ENCODE data around the gene SYNM. TPM values are rescaled to one million over a fixed set of nuclear protein-coding genes. Genes with fewer than 3 reads are reported as not detected.
A peak's percentile ranks its signal among the peaks of the same experiment; 100 is the strongest.

Gene SYNM
- total RNA-seq, 1 experiment from 2014 or later = 1.9 TPM

DNA sequence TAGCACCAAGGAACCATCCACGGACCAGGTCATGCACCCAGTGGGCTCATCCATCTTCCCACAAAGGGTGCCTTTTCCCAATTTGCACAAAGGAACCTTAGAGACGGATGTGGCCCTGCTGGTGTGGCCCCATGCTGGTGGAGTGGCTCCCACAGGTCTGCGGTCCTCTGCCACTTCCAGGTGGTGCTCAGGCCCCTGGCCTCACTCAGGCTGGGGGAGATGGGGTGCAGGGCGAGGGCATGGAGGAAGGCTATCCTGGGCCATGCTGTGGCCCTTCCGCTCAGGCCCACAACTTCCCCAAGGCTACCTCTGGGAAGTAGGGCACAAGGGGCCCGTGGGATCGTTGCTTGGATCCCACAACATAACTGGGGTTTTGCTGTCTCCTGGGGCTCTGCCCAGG lies 5.2 kb upstream of the SYNM start:
- H3K27ac Mint-ChIP-seq = no peak overlapping the region
- TF ChIP-seq, protein P1, sequence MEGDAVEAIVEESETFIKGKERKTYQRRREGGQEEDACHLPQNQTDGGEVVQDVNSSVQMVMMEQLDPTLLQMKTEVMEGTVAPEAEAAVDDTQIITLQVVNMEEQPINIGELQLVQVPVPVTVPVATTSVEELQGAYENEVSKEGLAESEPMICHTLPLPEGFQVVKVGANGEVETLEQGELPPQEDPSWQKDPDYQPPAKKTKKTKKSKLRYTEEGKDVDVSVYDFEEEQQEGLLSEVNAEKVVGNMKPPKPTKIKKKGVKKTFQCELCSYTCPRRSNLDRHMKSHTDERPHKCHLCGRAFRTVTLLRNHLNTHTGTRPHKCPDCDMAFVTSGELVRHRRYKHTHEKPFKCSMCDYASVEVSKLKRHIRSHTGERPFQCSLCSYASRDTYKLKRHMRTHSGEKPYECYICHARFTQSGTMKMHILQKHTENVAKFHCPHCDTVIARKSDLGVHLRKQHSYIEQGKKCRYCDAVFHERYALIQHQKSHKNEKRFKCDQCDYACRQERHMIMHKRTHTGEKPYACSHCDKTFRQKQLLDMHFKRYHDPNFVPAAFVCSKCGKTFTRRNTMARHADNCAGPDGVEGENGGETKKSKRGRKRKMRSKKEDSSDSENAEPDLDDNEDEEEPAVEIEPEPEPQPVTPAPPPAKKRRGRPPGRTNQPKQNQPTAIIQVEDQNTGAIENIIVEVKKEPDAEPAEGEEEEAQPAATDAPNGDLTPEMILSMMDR (conservative IDR thresholded peaks at IDR 0.05) = no peak
- H3K9ac ChIP-seq (ENCODE audit: extremely low read depth, insufficient read length, low read length) = no peak overlapping the region

More for the DNA sequence above, 5.2 kb upstream of the SYNM start:
- Mint-ChIP-seq H3K27me3 (ENCODE audit: low read depth) (peaks cover 68% of the 10 kb centered on the region), H3K36me3 (ENCODE audit: insufficient read depth in 1 of 3, low read depth in 3 of 3) (no peaks in the 10 kb centered on the region; a peak in 1 of 7 replicates), H3K9me3 (no peaks in the 10 kb centered on the region; a peak in 1 of 5 replicates), H3K4me3 (peak overlapping the region; percentile 43 to 49; a peak in 3 of 5 replicates), H3K4me1 (peaks cover 9 to 10% of the 10 kb centered on the region in 2 experiments)
- Histone ChIP-seq H3K4me2 (ENCODE audit: insufficient read depth, insufficient read length, low read length) (no peak overlapping the region), H4K5ac (ENCODE audit: insufficient read length, low read depth, low read length) (no peak overlapping the region), H3K27me3 (ENCODE audit: insufficient read depth, low read length) (peaks cover 6% of the 10 kb centered on the region; the same call in 1 of the 2 replicates), H3K79me1 (ENCODE audit: insufficient read depth, low read depth, low read length, poor library complexity, severe bottlenecking) (no peaks in the 10 kb centered on the region), H2BK5ac (ENCODE audit: insufficient read length, low read length) (no peak overlapping the region), H3K4me1 (ENCODE audit: insufficient read depth, low read length) (no peaks in the 10 kb centered on the region), H3K14ac (ENCODE audit: insufficient read depth, low read length) (no peak overlapping the region), H3T11ph (ENCODE audit: low read length) (no peak overlapping the region), H3K4ac (ENCODE audit: low read depth, low read length) (no peak overlapping the region), H2BK20ac (ENCODE audit: low read depth, low read length, poor library complexity, severe bottlenecking) (no peak overlapping the region), H3K9me3 (ENCODE audit: control insufficient read depth, low read depth, low read length) (no peaks in the 10 kb centered on the region), H3K18ac (ENCODE audit: insufficient read length, low read depth, low read length) (no peak overlapping the region), H3K56ac (ENCODE audit: insufficient read length, low read depth, low read length) (no peak overlapping the region), H2AK5ac (ENCODE audit: insufficient read length, low read length) (no peak overlapping the region), H3K23ac (ENCODE audit: insufficient read length, low read depth, low read length) (no peak overlapping the region), H4K20me1 (ENCODE audit: control insufficient read depth, insufficient read depth, insufficient read length) (no peaks in the 10 kb centered on the region), H2BK15ac (ENCODE audit: low read depth, low read length) (no peak overlapping the region), H2AFZ (ENCODE audit: low read length) (no peak overlapping the region), H4K91ac (ENCODE audit: insufficient read length, low read depth, low read length) (no peak overlapping the region), H3K27ac (ENCODE audit: insufficient read length, low read depth, low read length) (no peak overlapping the region), H3K79me2 (ENCODE audit: insufficient read depth, low read length) (no peaks in the 10 kb centered on the region), H2BK12ac (ENCODE audit: insufficient read length, low read depth, low read length) (no peak overlapping the region), H3K23me2 (ENCODE audit: insufficient read length, low read depth, low read length, poor library complexity, severe bottlenecking) (peaks cover 6% of the 10 kb centered on the region), H4K8ac (replicated peaks; ENCODE audit: insufficient read length, low read depth, low read length) (no peak overlapping the region), H2BK120ac (ENCODE audit: low read depth, low read length, poor library complexity, severe bottlenecking) (no peak overlapping the region)
- DNase-seq = no peak
- WGBS (ENCODE audit: extremely low coverage, insufficient read length, low lambda C conversion rate) = no CpG with 5 or more reads among the region's 7 CpGs

All from H9 (cell line).